Spleen (tissue), 11 donors: ENCODE measurements around the gene GP1BB. TPM values are rescaled to one million over a fixed set of nuclear protein-coding genes. Genes with fewer than 3 reads are reported as not detected.
"Not testable (repeated sequence)": the region's sequence is repeated elsewhere in the genome, so short reads cannot be mapped to it uniquely, and the experiment has no call there.

Source experiments
- DNase-seq: peaks from one replicate; pipeline ENCODE4 v3.0.0-alpha.2; 2020
- H3K27ac ChIP-seq, 8 donors: fragments of 200-600 bp; sonication (generic) in 7 of 8; 1 replicate in 4 of 8; 2 replicates in 4 of 8; pipeline versions ENCODE4 v1.5.0 to v1.8.0; 2016 to 2021; ENCODE audit warnings: inconsistent platforms in 4 of 8, mild to moderate bottlenecking in 4 of 8, moderate library complexity in 1 of 8
- H3K27me3 ChIP-seq, 7 donors: fragments of 200-600 bp; sonication (generic) in 6 of 7; replicated peaks in 1 of 7; 1 replicate in 4 of 7; 2 replicates in 3 of 7; pipeline versions ENCODE4 v1.5.0 to v1.8.0; 2016 to 2021; ENCODE audit warnings: inconsistent platforms in 3 of 7, mild to moderate bottlenecking in 1 of 7
- H3K36me3 ChIP-seq, 6 donors: fragments of 200-600 bp; sonication (generic) in 5 of 6; 1 replicate in 4 of 6; 2 replicates in 2 of 6; pipeline versions ENCODE4 v1.5.0 to v1.8.0; 2016 to 2021; ENCODE audit warnings: inconsistent platforms in 2 of 6
- H3K4me1 ChIP-seq, 6 donors: fragments of 200-600 bp; sonication (generic) in 5 of 6; 1 replicate in 3 of 6; 2 replicates in 3 of 6; pipeline versions ENCODE4 v1.5.0 to v1.8.0; 2016 to 2021; ENCODE audit warnings: inconsistent platforms in 3 of 6
- H3K4me3 ChIP-seq, 8 donors: fragments of 200-600 bp; sonication (generic) in 7 of 8; 1 replicate in 4 of 8; 2 replicates in 4 of 8; pipeline versions ENCODE4 v1.5.0 to v1.8.0; 2016 to 2021; ENCODE audit warnings: inconsistent platforms in 4 of 8, mild to moderate bottlenecking in 4 of 8, moderate library complexity in 2 of 8
- H3K9me3 ChIP-seq, 8 donors: fragments of 200-600 bp; sonication (generic) in 7 of 8; 1 replicate in 4 of 8; 2 replicates in 4 of 8; pipeline versions ENCODE4 v1.5.0 to v1.8.0; 2016 to 2021; ENCODE audit warnings: inconsistent platforms in 4 of 8
- CTCF ChIP-seq, 11 experiments: fragments of 200-600 bp in 7 of 11; fragments of 450-650 bp in 4 of 11; sonication (generic) in 4 of 11; IDR thresholded peaks in 8 of 11; conservative IDR thresholded peaks in 3 of 11; 1 replicate in 7 of 11; 2 replicates in 4 of 11; pipeline versions ENCODE4 v1.4.0 to v1.8.0; 2016 to 2021; ENCODE audit warnings: antibody characterized with exemption in 11 of 11, inconsistent platforms in 4 of 11, mild to moderate bottlenecking in 1 of 11
- POLR2A ChIP-seq, 3 donors: fragments of 450-650 bp; IDR thresholded peaks; one replicate each; pipeline ENCODE4 v1.5.1; 2017; ENCODE audit warnings: antibody characterized with exemption in 3 of 3, mild to moderate bottlenecking in 1 of 3
- POLR2AphosphoS5 ChIP-seq, 3 donors: sonication (generic); formaldehyde crosslinking; IDR thresholded peaks; one replicate each; pipeline ENCODE4 v1.5.1; 2017; ENCODE audit warnings: antibody characterized with exemption in 3 of 3
- WGBS, 5 donors: extraction: QIAGEN DNeasy Blood & Tissue Kit in 3 of 5; methylation state at CpG; one replicate each; pipeline versions ENCODE4 v1.1.5 to v1.1.7; 2013 to 2018; 5-methylcytosine and 5-hydroxymethylcytosine counted together
- intact Hi-C: fragments of 100-400 bp; cut with DNase I; formaldehyde crosslinking; loops from one replicate; pipeline ENCODE4 v1.15.0; 2023; ENCODE audit warnings: low total_unique reads
- polyA plus RNA-seq, 3 donors: library from polyadenylated mRNA; stranded (reverse); fragments of 200-250 nt; gene quantifications; one replicate each; pipeline ENCODE4 v1.2.1, GENCODE V29; 2013
- total RNA-seq, 7 donors: library from RNA; depleted of rRNA in 3 of 7; stranded (reverse); fragments of >200 nt in 3 of 7; fragmentation: NEBNext Ultra II Directional in 4 of 7; extraction: Animal tissue kit (Norgen Biotek cat#: 25700) in 4 of 7; gene quantifications; one replicate each; pipeline versions ENCODE4 v1.1.0 to v1.2.1, GENCODE V29; 2016 to 2021
- donor health status: healthy with polysubstance abuse.
- donor health status: DM: no; HTN: no; CAD: no; lungs with moderate emphysema.
- donor health status: DM: no; HTN: no; CAD: no.
- donor health status: Bipolar disorder and iron deficiency.
- donor health status: healthy.
- donor health status: DM: no; HTN: no; CAD: no.
- donor health status: DM: yes; HTN: yes; CAD: no.

The GP1BB gene
- total and polyA plus RNA-seq, 10 donors = 4.2 to 25.4 (median 13.1) TPM

GRCh38 chr22:19724927-19725661 is 1.8 kb downstream of the GP1BB start:
- no peak for TF ChIP-seq POLR2A (IDR thresholded peaks at IDR 0.05)
- TF ChIP-seq CTCF (IDR thresholded peaks at IDR 0.05 in 8 of 11, conservative IDR thresholded peaks at IDR 0.05 in 3 of 11) = no peak
- TF ChIP-seq POLR2AphosphoS5 (IDR thresholded peaks at IDR 0.05) = no peak

GRCh38 chr22:19726064-19726788 is 2.9 kb downstream of the GP1BB start:
- Histone ChIP-seq H3K27me3 (peaks cover 0 to 66% (median 38%) of the 10 kb centered on the region in 7 donors), H3K36me3 (peaks cover 0 to 28% (median 4%) of the 10 kb centered on the region in 6 donors), H3K4me1 (peaks cover 14 to 39% (median 32%) of the 10 kb centered on the region in 6 donors)
- H3K9me3 ChIP-seq, H3K4me3 ChIP-seq, H3K27ac ChIP-seq, DNase-seq, intact Hi-C loops: not testable (repeated sequence)
- WGBS, 5 donors = 85 to 90% (median 89%) methylated on average over 84 to 96 of the region's 96 CpGs

More at GRCh38 chr22:19724927-19725661, 1.8 kb downstream of the GP1BB start:
- H3K4me3 ChIP-seq = no peak overlapping the region
- intact Hi-C loops = no loop called here
- peaks cover 10 to 28% (median 23%) of the 10 kb centered on the region in 6 donors for H3K4me1 ChIP-seq
- WGBS, 5 donors = 79 to 84% (median 82%) methylated on average over 45 of the region's 45 CpGs
- no peak for DNase-seq
- H3K9me3 ChIP-seq = no peaks in the 10 kb centered on the region
- peaks cover 0 to 39% (median 4%) of the 10 kb centered on the region in 6 donors for H3K36me3 ChIP-seq
- no peak overlapping the region for H3K27ac ChIP-seq
- H3K27me3 ChIP-seq = peaks cover 0 to 73% (median 34%) of the 10 kb centered on the region in 7 donors

- Histone ChIP-seq H3K4me1 (peaks cover 14 to 34% (median 30%) of the 10 kb centered on the region in 6 donors), H3K4me3 (no peak overlapping the region), H3K36me3 (peaks cover 0 to 15% (median 0%) of the 10 kb centered on the region in 6 donors), H3K9me3 (no peaks in the 10 kb centered on the region), H3K27me3 (peaks cover 0 to 60% (median 27%) of the 10 kb centered on the region in 7 donors), H3K27ac (no peak overlapping the region)
- TF ChIP-seq CTCF (IDR thresholded peaks at IDR 0.05 in 8 of 11, conservative IDR thresholded peaks at IDR 0.05 in 3 of 11) (no peak), POLR2AphosphoS5 (IDR thresholded peaks at IDR 0.05) (no peak), POLR2A (IDR thresholded peaks at IDR 0.05) (no peak)
- 62 to 75% (median 72%) methylated on average over 61 of the region's 61 CpGs for WGBS, 5 donors
- intact Hi-C loops = no loop called here
- DNase-seq = no peak
Observed at GRCh38 chr22:19727310-19728150, 4.2 kb downstream of the GP1BB start.

- no peak overlapping the region for H3K4me3 ChIP-seq
- WGBS, 5 donors = 63 to 75% (median 68%) methylated on average over 6 of the region's 6 CpGs
- DNase-seq = no peak
- TF ChIP-seq POLR2A (IDR thresholded peaks at IDR 0.05) = no peak
- no peak for TF ChIP-seq CTCF (IDR thresholded peaks at IDR 0.05 in 8 of 11, conservative IDR thresholded peaks at IDR 0.05 in 3 of 11)
- TF ChIP-seq POLR2AphosphoS5 (IDR thresholded peaks at IDR 0.05) = no peak
- peaks cover 7 to 26% (median 22%) of the 10 kb centered on the region in 6 donors for H3K4me1 ChIP-seq
- H3K27me3 ChIP-seq = peaks cover 0 to 53% (median 20%) of the 10 kb centered on the region in 7 donors
- intact Hi-C loops = no loop called here
- no peak overlapping the region for H3K27ac ChIP-seq
- peaks cover 0 to 10% (median 0%) of the 10 kb centered on the region in 6 donors for H3K36me3 ChIP-seq
- no peaks in the 10 kb centered on the region for H3K9me3 ChIP-seq
Observed at GRCh38 chr22:19728271-19728670, 4.9 kb downstream of the GP1BB start.
